HEK293 (cell line): ENCODE measurements around the gene KCNQ1.

ENCODE experiments used
- CTCF ChIA-PET: fragments of 350-600 bp; formaldehyde crosslinking; extraction: SDS; loops from one replicate; lab custom pipeline; 2021; ENCODE audit warnings: antibody characterized with exemption; lab: Yijun Ruan, JAX
- POLR2A ChIA-PET: fragments of 300-600 bp; formaldehyde crosslinking; extraction: SDS; loops from one replicate; lab custom pipeline; 2020; ENCODE audit warnings: antibody characterized with exemption, inconsistent platforms; lab: Yijun Ruan, JAX
- H3K27ac ChIP-seq: fragments of 200-500 bp; sonication (Bioruptor generic); 2 replicates; pipeline ENCODE4 v1.5.1; 2014; ENCODE audit warnings: low read depth, low read length, control low read depth, inconsistent platforms; ENCODE audit errors: extremely low read depth
- H3K36me3 ChIP-seq, 2 experiments: fragments of 200-500 bp in 1 of 2; sonication (Bioruptor generic) in 1 of 2; 1 replicate in 1 of 2; 2 replicates in 1 of 2; pipeline ENCODE4 v1.5.1; 2014 to 2017; ENCODE audit warnings: inconsistent platforms in 2 of 2, low read length in 2 of 2; ENCODE audit not compliant: control insufficient read depth in 2 of 2, insufficient read depth in 1 of 2
- H3K4me1 ChIP-seq: fragments of 200-500 bp; sonication (Bioruptor generic); 2 replicates; pipeline ENCODE4 v1.5.1; 2014; ENCODE audit warnings: mild to moderate bottlenecking, low read length, inconsistent platforms; ENCODE audit not compliant: control insufficient read depth, insufficient read depth
- H3K4me3 ChIP-seq: 2 replicates; pipeline ENCODE4 v1.5.1; 2011; ENCODE audit warnings: low read depth, mild to moderate bottlenecking, control low read depth, low read length, moderate library complexity
- H3K9me3 ChIP-seq: fragments of 200-500 bp; sonication (Bioruptor generic); 2 replicates; pipeline ENCODE4 v1.5.1; 2014; ENCODE audit warnings: low read depth, low read length, inconsistent platforms; ENCODE audit not compliant: control insufficient read depth, insufficient read depth
- CTCF ChIP-seq: fragments of 450-650 bp; formaldehyde crosslinking; IDR thresholded peaks from 2 replicates; pipeline ENCODE4 v1.5.1; 2016; ENCODE audit warnings: missing biosample characterization, missing genetic modification characterization
- KLF7 ChIP-seq: fragments of 450-650 bp; formaldehyde crosslinking; IDR thresholded peaks from 2 replicates; pipeline ENCODE4 v1.5.1; 2016; ENCODE audit warnings: missing biosample characterization, missing genetic modification characterization, borderline replicate concordance
- KLF9 ChIP-seq: fragments of 450-650 bp; formaldehyde crosslinking; IDR thresholded peaks from 2 replicates; pipeline ENCODE4 v1.5.1; 2016; ENCODE audit warnings: missing biosample characterization, missing genetic modification characterization, low read depth
- PRDM4 ChIP-seq: fragments of 450-650 bp; formaldehyde crosslinking; IDR thresholded peaks from 2 replicates; pipeline ENCODE4 v1.5.1; 2017; ENCODE audit warnings: missing biosample characterization, missing genetic modification characterization
- ZIC2 ChIP-seq: fragments of 450-650 bp; formaldehyde crosslinking; IDR thresholded peaks from 2 replicates; pipeline ENCODE4 v1.5.1; 2016; ENCODE audit warnings: missing biosample characterization, missing genetic modification characterization
- ZNF18 ChIP-seq: fragments of 450-650 bp; formaldehyde crosslinking; IDR thresholded peaks from 2 replicates; pipeline ENCODE4 v1.5.1; 2016; ENCODE audit warnings: missing biosample characterization, missing genetic modification characterization
- ZNF19 ChIP-seq: fragments of 450-650 bp; formaldehyde crosslinking; IDR thresholded peaks from 2 replicates; pipeline ENCODE4; 2016; ENCODE audit warnings: missing biosample characterization, missing genetic modification characterization, low read depth
- ZNF223 ChIP-seq: fragments of 450-650 bp; formaldehyde crosslinking; IDR thresholded peaks from 2 replicates; pipeline ENCODE4 v1.5.1; 2016; ENCODE audit warnings: missing biosample characterization, missing genetic modification characterization
- ZNF335 ChIP-seq: fragments of 450-650 bp; formaldehyde crosslinking; conservative IDR thresholded peaks from 2 replicates; pipeline ENCODE4 v1.5.1; 2016; ENCODE audit warnings: missing biosample characterization, missing genetic modification characterization
- ZNF518A ChIP-seq: fragments of 450-650 bp; formaldehyde crosslinking; conservative IDR thresholded peaks from 2 replicates; pipeline ENCODE4 v1.5.1; 2016; ENCODE audit warnings: low read depth, missing biosample characterization, missing genetic modification characterization
- ZNF521 ChIP-seq: fragments of 450-650 bp; formaldehyde crosslinking; IDR thresholded peaks from 2 replicates; pipeline ENCODE4 v1.5.1; 2017; ENCODE audit warnings: missing biosample characterization, mild to moderate bottlenecking, missing genetic modification characterization
- ZNF555 ChIP-seq: fragments of 450-650 bp; formaldehyde crosslinking; conservative IDR thresholded peaks from 2 replicates; pipeline ENCODE4 v1.5.1; 2017; ENCODE audit warnings: missing biosample characterization, mild to moderate bottlenecking, missing genetic modification characterization, inconsistent platforms
- ZNF596 ChIP-seq: fragments of 450-650 bp; IDR thresholded peaks from 2 replicates; pipeline ENCODE4 v1.5.0; 2018; ENCODE audit warnings: missing biosample characterization, mild to moderate bottlenecking, missing genetic modification characterization, moderate library complexity
- ZNF664 ChIP-seq: fragments of 450-650 bp; formaldehyde crosslinking; IDR thresholded peaks from 2 replicates; pipeline ENCODE4 v1.5.1; 2016; ENCODE audit warnings: missing biosample characterization, missing genetic modification characterization
- ZNF768 ChIP-seq: fragments of 450-650 bp; formaldehyde crosslinking; IDR thresholded peaks from 2 replicates; pipeline ENCODE4 v1.5.1; 2018; ENCODE audit warnings: missing biosample characterization, mild to moderate bottlenecking, missing genetic modification characterization
- ZNF843 ChIP-seq: fragments of 450-650 bp; formaldehyde crosslinking; IDR thresholded peaks from 2 replicates; pipeline ENCODE4 v1.5.1; 2016; ENCODE audit warnings: missing biosample characterization, missing genetic modification characterization

Gene KCNQ1

GRCh38 chr11:2825889-2826678, 381.3 kb downstream of the KCNQ1 start:
- ChIA-PET CTCF (no interaction called here), POLR2A (no interaction called here)
- Histone ChIP-seq H3K9me3 (no peaks in the 10 kb centered on the region), H3K4me3 (no peak overlapping the region), H3K27ac (no peak overlapping the region), H3K36me3 (no peaks in the 10 kb centered on the region), H3K4me1 (no peaks in the 10 kb centered on the region)
- TF ChIP-seq ZNF223, result no peak
- no peak for TF ChIP-seq ZNF19 (tag by site-specific recombination)
- no peak for TF ChIP-seq ZNF335 (tag by site-specific recombination)
- TF ChIP-seq ZNF596 (tag by site-specific recombination), result no peak
- TF ChIP-seq KLF7, result no peak
- no peak for TF ChIP-seq CTCF (tag by site-specific recombination)
- TF ChIP-seq ZNF518A (tag by site-specific recombination), result no peak
- no peak for TF ChIP-seq ZNF18 (tag by site-specific recombination)
- TF ChIP-seq ZNF664, result no peak
- TF ChIP-seq ZNF521 (tag by site-specific recombination), result no peak

- ChIA-PET CTCF (no interaction called here), POLR2A (no interaction called here)
- Histone ChIP-seq H3K9me3 (no peaks in the 10 kb centered on the region), H3K4me3 (no peak overlapping the region), H3K36me3 (no peaks in the 10 kb centered on the region)
- TF ChIP-seq KLF9 (tag by site-specific recombination) (no peak), PRDM4 (no peak), ZNF768 (tag by site-specific recombination) (no peak), ZNF843 (tag by site-specific recombination) (no peak), ZNF555 (no peak), ZIC2 (0 out of 2 replicates have a peak, but pooled peaks have one; percentile 62)
- TF ChIP-seq, all 188 proteins: peak for 1
- no peaks in the 10 kb centered on the region for H3K4me1 ChIP-seq
- no peak overlapping the region for H3K27ac ChIP-seq
These were observed 381.9 kb downstream of the KCNQ1 start for GRCh38 chr11:2826679-2827056.
